Testis (tissue), 3 donors: ENCODE measurements around the gene MAP1B. TPM values are rescaled to one million over a fixed set of nuclear protein-coding genes. Genes with fewer than 3 reads are reported as not detected.

Experiments used
- DNase-seq: peaks from one replicate; pipeline ENCODE4 v3.0.0-alpha.2; 2019
- H3K27ac ChIP-seq, 2 donors: fragments of 200-600 bp; sonication (generic); one replicate each; pipeline ENCODE4 v1.5.1; 2019
- H3K27me3 ChIP-seq: fragments of 200-600 bp; sonication (generic); one replicate; pipeline ENCODE4 v1.5.1; 2019
- H3K36me3 ChIP-seq: fragments of 200-600 bp; sonication (generic); one replicate; pipeline ENCODE4 v1.5.1; 2017; ENCODE audit warnings: low read depth; ENCODE audit errors: missing control alignments
- H3K4me1 ChIP-seq: fragments of 200-600 bp; sonication (generic); one replicate; pipeline ENCODE4 v1.5.1; 2019
- H3K4me3 ChIP-seq, 2 donors: fragments of 200-600 bp; sonication (generic); one replicate each; pipeline ENCODE4 v1.5.1; 2017 to 2019
- H3K9me3 ChIP-seq: fragments of 200-600 bp; sonication (generic); one replicate; pipeline ENCODE4 v1.5.1; 2017
- POLR2A ChIP-seq: fragments of 450-650 bp; IDR thresholded peaks from one replicate; pipeline ENCODE4 v1.6.1; 2017; ENCODE audit warnings: antibody characterized with exemption, mild to moderate bottlenecking, moderate library complexity
- WGBS, 2 donors: methylation state at CpG; one replicate each; pipeline ENCODE4 v1.1.5; 2018; 5-methylcytosine and 5-hydroxymethylcytosine counted together
- intact Hi-C: fragments of 100-400 bp; cut with DNase I; formaldehyde crosslinking; loops from one replicate; pipeline ENCODE4 v1.15.1; 2023; ENCODE audit warnings: low total_unique reads
- polyA plus RNA-seq: library from polyadenylated mRNA; stranded (reverse); fragments of 350-450 nt; fragmentation: Illumina TruSeq; extraction: RNeasy Lipid Tissue Mini Kit (QIAGEN cat#74804); gene quantifications from one replicate; pipeline ENCODE4 v1.2.3, GENCODE V29; 2014; ENCODE audit warnings: low read depth, low replicate concordance; ENCODE audit not compliant: insufficient read depth
- total RNA-seq, 2 donors: library from RNA; depleted of rRNA; stranded (reverse); fragments of >200 nt; gene quantifications; one replicate each; pipeline ENCODE4 v1.2.3, GENCODE V29; 2016
- TF ChIP-seq, protein P1 (sequence below), 3 experiments: fragments of 450-650 bp in 2 of 3; fragments of 200-600 bp in 1 of 3; sonication (generic) in 1 of 3; IDR thresholded peaks; one replicate each; pipeline ENCODE4 v1.5.1; 2016 to 2019; ENCODE audit warnings: antibody characterized with exemption in 3 of 3, mild to moderate bottlenecking in 2 of 3, moderate library complexity in 1 of 3

The MAP1B gene
- total and polyA plus RNA-seq, 3 donors from 2014 or later: 20.1 to 584 (median 431) TPM

DNA sequence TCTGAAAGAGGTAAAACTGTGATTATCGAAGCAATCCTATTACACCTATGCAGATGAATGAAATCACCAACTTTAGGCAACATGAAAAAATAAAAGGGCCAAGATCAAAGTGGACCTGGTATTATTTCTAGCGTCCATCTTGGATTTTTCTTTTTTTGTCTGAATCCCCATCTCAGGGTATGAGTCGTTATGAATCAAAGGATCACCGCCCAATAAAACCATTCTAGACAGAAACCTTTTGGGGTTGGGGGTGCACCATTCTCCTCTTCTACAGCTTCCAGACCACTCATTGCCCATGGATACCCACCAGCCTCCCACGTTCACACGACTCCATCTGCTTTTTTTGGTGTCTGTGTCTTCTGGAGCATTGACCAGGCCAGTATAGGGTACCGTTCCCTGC, 33.4 kb downstream of the MAP1B start:
- DNase-seq: no peak
- Histone ChIP-seq H3K27me3 (no peaks in the 10 kb centered on the region), H3K27ac (peak overlapping the region; percentile 56 to 73), H3K9me3 (no peaks in the 10 kb centered on the region), H3K4me1 (peaks cover 64% of the 10 kb centered on the region), H3K36me3 (no peaks in the 10 kb centered on the region), H3K4me3 (no peak overlapping the region)
- intact Hi-C loops: no loop called here
- TF ChIP-seq POLR2A: no peak
- TF ChIP-seq, protein P1, sequence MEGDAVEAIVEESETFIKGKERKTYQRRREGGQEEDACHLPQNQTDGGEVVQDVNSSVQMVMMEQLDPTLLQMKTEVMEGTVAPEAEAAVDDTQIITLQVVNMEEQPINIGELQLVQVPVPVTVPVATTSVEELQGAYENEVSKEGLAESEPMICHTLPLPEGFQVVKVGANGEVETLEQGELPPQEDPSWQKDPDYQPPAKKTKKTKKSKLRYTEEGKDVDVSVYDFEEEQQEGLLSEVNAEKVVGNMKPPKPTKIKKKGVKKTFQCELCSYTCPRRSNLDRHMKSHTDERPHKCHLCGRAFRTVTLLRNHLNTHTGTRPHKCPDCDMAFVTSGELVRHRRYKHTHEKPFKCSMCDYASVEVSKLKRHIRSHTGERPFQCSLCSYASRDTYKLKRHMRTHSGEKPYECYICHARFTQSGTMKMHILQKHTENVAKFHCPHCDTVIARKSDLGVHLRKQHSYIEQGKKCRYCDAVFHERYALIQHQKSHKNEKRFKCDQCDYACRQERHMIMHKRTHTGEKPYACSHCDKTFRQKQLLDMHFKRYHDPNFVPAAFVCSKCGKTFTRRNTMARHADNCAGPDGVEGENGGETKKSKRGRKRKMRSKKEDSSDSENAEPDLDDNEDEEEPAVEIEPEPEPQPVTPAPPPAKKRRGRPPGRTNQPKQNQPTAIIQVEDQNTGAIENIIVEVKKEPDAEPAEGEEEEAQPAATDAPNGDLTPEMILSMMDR (IDR thresholded peaks at IDR 0.05): no peak
- WGBS, 2 donors: 91 to 96% methylated on average over 7 of the region's 7 CpGs

DNA sequence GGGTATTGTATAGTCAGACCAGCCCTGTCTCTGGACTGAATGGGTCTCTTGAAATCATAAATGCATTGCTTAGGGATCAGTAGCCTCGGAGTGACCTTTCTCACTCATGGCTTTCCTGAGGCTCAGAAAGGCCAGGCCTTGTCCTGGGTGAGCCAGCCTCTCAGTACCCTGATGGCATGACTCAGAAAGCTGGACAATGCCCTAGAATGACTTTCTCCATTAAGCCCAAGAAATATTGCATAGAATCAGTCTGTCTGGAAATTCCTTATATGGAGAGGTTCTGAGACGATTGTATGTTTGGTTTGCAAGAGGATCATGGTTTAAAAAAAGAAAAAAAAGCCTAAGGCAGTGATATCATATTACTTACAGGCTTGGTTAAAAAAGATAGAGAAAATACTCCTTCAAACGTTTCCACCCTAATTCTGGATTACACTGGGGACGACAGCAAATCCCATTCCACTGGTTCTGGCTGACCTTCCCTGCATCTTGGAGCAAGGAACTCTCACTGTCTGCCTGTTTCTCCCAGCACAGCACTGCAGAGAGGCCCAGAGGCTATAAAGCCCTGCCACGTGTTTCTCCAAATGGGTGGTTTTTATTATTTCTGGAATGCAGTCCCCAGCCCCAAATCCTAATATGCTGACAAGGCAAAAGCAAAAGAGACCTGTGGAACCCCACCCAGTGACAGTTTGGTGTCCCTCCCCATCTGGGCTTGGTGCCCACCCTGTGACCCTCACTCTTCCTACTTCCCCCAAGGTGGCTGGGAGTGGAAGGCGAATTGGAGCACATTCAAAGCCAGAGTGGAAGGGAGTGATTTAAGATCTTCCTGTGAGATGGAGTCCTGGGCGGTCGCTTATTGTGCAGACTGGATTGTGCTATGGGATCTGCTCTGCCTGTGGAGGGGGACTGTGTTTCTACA, 34.4 kb downstream of the MAP1B start:
- H3K4me1 ChIP-seq: peaks cover 71% of the 10 kb centered on the region
- H3K36me3 ChIP-seq: no peaks in the 10 kb centered on the region
- DNase-seq: peak; percentile 68
- peak overlapping the region; percentile 56 to 73 for H3K27ac ChIP-seq
- H3K4me3 ChIP-seq: no peak overlapping the region
- no peaks in the 10 kb centered on the region for H3K27me3 ChIP-seq
- WGBS, 2 donors: 47 to 51% methylated on average over 8 of the region's 8 CpGs
- H3K9me3 ChIP-seq: no peaks in the 10 kb centered on the region
- intact Hi-C loops: no loop called here
- TF ChIP-seq POLR2A: no peak
- TF ChIP-seq, protein P1 (IDR thresholded peaks at IDR 0.05): no peak

GRCh38 chr5:72144762-72145161, 37.5 kb downstream of the MAP1B start:
- intact Hi-C loops: no loop called here

GRCh38 chr5:72145348-72145747, 38.1 kb downstream of the MAP1B start:
- Histone ChIP-seq H3K27ac (peak overlapping the region; percentile 73 to 79), H3K9me3 (no peaks in the 10 kb centered on the region), H3K27me3 (no peaks in the 10 kb centered on the region), H3K36me3 (no peaks in the 10 kb centered on the region), H3K4me3 (no peak overlapping the region), H3K4me1 (peaks cover 56% of the 10 kb centered on the region)
- 20 to 33% methylated on average over 1 of the region's 1 CpG for WGBS, 2 donors
- TF ChIP-seq POLR2A: no peak
- TF ChIP-seq, protein P1 (IDR thresholded peaks at IDR 0.05): no peak
- DNase-seq: no peak
- intact Hi-C loops: no loop called here

More at GRCh38 chr5:72144762-72145161, 37.5 kb downstream of the MAP1B start:
- Histone ChIP-seq H3K4me1 (peaks cover 56% of the 10 kb centered on the region), H3K9me3 (no peaks in the 10 kb centered on the region), H3K27ac (peak overlapping the region; percentile 73 to 79), H3K27me3 (no peaks in the 10 kb centered on the region), H3K4me3 (no peak overlapping the region), H3K36me3 (no peaks in the 10 kb centered on the region)
- whole genome bisulfite sequencing, 2 donors: 59 to 61% methylated on average over 2 of the region's 2 CpGs
- peak; percentile 63 for DNase-seq
- TF ChIP-seq, protein P1 (IDR thresholded peaks at IDR 0.05): no peak
- TF ChIP-seq POLR2A: no peak
